Osteocyte (in vitro differentiated cells): ENCODE data around the gene PHC3. TPM values are rescaled to one million over a fixed set of nuclear protein-coding genes. Genes with fewer than 3 reads are reported as not detected.

Experiments used
- DNase-seq: peaks from one replicate; pipeline ENCODE4 v3.0.0; 2021; ENCODE audit warnings: mixed read lengths; ENCODE audit not compliant: unreplicated experiment; ENCODE audit errors: extremely low spot score
- H3K27ac Mint-ChIP-seq: one replicate; pipeline ENCODE4 v1.8.0; 2021; ENCODE audit warnings: mild to moderate bottlenecking, mixed read lengths; ENCODE audit not compliant: unreplicated experiment
- H3K27me3 Mint-ChIP-seq: one replicate; pipeline ENCODE4 v1.8.0; 2021; ENCODE audit warnings: mixed read lengths; ENCODE audit not compliant: unreplicated experiment
- H3K36me3 Mint-ChIP-seq: one replicate; pipeline ENCODE4 v1.8.0; 2021; ENCODE audit warnings: mixed read lengths; ENCODE audit not compliant: unreplicated experiment
- H3K4me1 Mint-ChIP-seq: one replicate; pipeline ENCODE4 v1.8.0; 2021; ENCODE audit warnings: mixed read lengths; ENCODE audit not compliant: unreplicated experiment
- H3K4me3 Mint-ChIP-seq: one replicate; pipeline ENCODE4 v1.8.0; 2021; ENCODE audit warnings: mild to moderate bottlenecking, moderate library complexity, mixed read lengths; ENCODE audit not compliant: unreplicated experiment
- H3K9me3 Mint-ChIP-seq: one replicate; pipeline ENCODE4 v1.8.0; 2021; ENCODE audit warnings: mixed read lengths; ENCODE audit not compliant: unreplicated experiment
- total RNA-seq: library from RNA; stranded (reverse); gene quantifications from 2 replicates; pipeline ENCODE4 v1.2.1, GENCODE V29; 2021
- TF ChIP-seq, protein P1 (sequence below): fragments of 200-600 bp; sonication (generic); IDR thresholded peaks from 2 replicates; pipeline ENCODE4 v1.5.0; 2021; ENCODE audit warnings: antibody characterized with exemption, mild to moderate bottlenecking, moderate library complexity

Gene PHC3
- total RNA-seq, 1 donor from 2014 or later, result 52.3 TPM

- peak overlapping the region; percentile 85 for H3K27ac Mint-ChIP-seq
- no peaks in the 10 kb centered on the region for H3K27me3 Mint-ChIP-seq
- peak overlapping the region; percentile 89 for H3K4me3 Mint-ChIP-seq
- DNase-seq, result no peak
- TF ChIP-seq, protein P1, sequence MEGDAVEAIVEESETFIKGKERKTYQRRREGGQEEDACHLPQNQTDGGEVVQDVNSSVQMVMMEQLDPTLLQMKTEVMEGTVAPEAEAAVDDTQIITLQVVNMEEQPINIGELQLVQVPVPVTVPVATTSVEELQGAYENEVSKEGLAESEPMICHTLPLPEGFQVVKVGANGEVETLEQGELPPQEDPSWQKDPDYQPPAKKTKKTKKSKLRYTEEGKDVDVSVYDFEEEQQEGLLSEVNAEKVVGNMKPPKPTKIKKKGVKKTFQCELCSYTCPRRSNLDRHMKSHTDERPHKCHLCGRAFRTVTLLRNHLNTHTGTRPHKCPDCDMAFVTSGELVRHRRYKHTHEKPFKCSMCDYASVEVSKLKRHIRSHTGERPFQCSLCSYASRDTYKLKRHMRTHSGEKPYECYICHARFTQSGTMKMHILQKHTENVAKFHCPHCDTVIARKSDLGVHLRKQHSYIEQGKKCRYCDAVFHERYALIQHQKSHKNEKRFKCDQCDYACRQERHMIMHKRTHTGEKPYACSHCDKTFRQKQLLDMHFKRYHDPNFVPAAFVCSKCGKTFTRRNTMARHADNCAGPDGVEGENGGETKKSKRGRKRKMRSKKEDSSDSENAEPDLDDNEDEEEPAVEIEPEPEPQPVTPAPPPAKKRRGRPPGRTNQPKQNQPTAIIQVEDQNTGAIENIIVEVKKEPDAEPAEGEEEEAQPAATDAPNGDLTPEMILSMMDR, result peak; percentile 19
- H3K9me3 Mint-ChIP-seq, result no peaks in the 10 kb centered on the region
- peaks cover 49% of the 10 kb centered on the region for H3K4me1 Mint-ChIP-seq
- no peaks in the 10 kb centered on the region for H3K36me3 Mint-ChIP-seq
Measured at GRCh38 chr3:170222647-170223541, 41.4 kb upstream of the PHC3 start.

- TF ChIP-seq, protein P1, result no peak
- peak within 1 kb of the TSS; percentile 89 for H3K4me3 Mint-ChIP-seq
- peaks cover 41% of the 10 kb centered on the region for H3K4me1 Mint-ChIP-seq
- no peaks in the 10 kb centered on the region for H3K27me3 Mint-ChIP-seq
- H3K36me3 Mint-ChIP-seq, result no peaks in the 10 kb centered on the region
- DNase-seq, result peak; percentile 97
- peak within 1 kb of the TSS; percentile 99 for H3K27ac Mint-ChIP-seq
- H3K9me3 Mint-ChIP-seq, result no peaks in the 10 kb centered on the region
Measured at GRCh38 chr3:170221924-170222646, 40.6 kb upstream of the PHC3 start, which contains the start of gene PRKCI. TSS of gene PRKCI (plus strand) at chr3:170222424. CDS start at chr3:170222670, 246 bp downstream.

DNA sequence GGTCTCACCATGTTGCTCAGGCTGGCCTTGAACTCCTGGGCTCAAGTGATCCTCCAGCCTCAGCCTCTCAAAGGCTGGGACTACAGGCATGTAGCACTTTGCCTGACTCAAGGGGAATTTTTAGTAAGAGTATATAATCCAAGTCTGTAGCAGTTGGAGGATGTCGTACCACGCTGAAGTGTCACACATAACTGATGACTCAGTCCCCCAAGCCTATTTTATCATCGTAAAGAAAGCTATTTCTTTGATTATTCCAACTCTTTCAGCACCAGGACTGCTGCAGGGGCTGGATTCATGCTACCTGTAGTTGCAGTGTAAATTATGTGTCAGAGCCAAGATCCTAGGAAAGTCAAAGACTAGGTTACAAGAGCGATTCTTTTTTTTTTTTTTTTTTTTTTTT is 39.3 kb upstream of the PHC3 start:
- Mint-ChIP-seq H3K27me3 (no peaks in the 10 kb centered on the region), H3K4me1 (peaks cover 29% of the 10 kb centered on the region), H3K36me3 (no peaks in the 10 kb centered on the region), H3K9me3 (no peaks in the 10 kb centered on the region), H3K27ac (no peak overlapping the region), H3K4me3 (peak overlapping the region; percentile 14)
- DNase-seq, result no peak
- TF ChIP-seq, protein P1, result no peak

- TF ChIP-seq, protein P1, result no peak
- Mint-ChIP-seq H3K27ac (no peak overlapping the region), H3K4me1 (peaks cover 21% of the 10 kb centered on the region)
Measured at GRCh38 chr3:170219850-170220249, 38.3 kb upstream of the PHC3 start.

GRCh38 chr3:170211668-170212067 is 30.1 kb upstream of the PHC3 start:
- peaks cover 4% of the 10 kb centered on the region for H3K9me3 Mint-ChIP-seq
- H3K36me3 Mint-ChIP-seq, result peaks cover 1% of the 10 kb centered on the region
- H3K27ac Mint-ChIP-seq, result no peak overlapping the region
- no peak for DNase-seq
- no peak overlapping the region for H3K4me3 Mint-ChIP-seq
- no peaks in the 10 kb centered on the region for H3K4me1 Mint-ChIP-seq
- H3K27me3 Mint-ChIP-seq, result peaks cover 2% of the 10 kb centered on the region
- TF ChIP-seq, protein P1, result no peak

More at GRCh38 chr3:170219850-170220249, 38.3 kb upstream of the PHC3 start:
- Mint-ChIP-seq H3K27me3 (no peaks in the 10 kb centered on the region), H3K36me3 (no peaks in the 10 kb centered on the region), H3K4me3 (no peak overlapping the region), H3K9me3 (no peaks in the 10 kb centered on the region)
- DNase-seq, result no peak
